Pulmonary artery endothelial cell (primary cell): ENCODE data around the gene CRIP2. TPM values are rescaled to one million over a fixed set of nuclear protein-coding genes. Genes with fewer than 3 reads are reported as not detected.

Experiments
- DNase-seq: peaks from one replicate; pipeline ENCODE4 v3.0.0-alpha.2; 2011; ENCODE audit warnings: low read depth, low spot score
- total RNA-seq: library from RNA; depleted of rRNA; stranded (reverse); fragments of >200 nt; gene quantifications from 2 replicates; pipeline ENCODE4 v1.2.3, GENCODE V29; 2014

The CRIP2 gene
- total RNA-seq, 1 donor from 2014 or later, result 183 TPM

DNA sequence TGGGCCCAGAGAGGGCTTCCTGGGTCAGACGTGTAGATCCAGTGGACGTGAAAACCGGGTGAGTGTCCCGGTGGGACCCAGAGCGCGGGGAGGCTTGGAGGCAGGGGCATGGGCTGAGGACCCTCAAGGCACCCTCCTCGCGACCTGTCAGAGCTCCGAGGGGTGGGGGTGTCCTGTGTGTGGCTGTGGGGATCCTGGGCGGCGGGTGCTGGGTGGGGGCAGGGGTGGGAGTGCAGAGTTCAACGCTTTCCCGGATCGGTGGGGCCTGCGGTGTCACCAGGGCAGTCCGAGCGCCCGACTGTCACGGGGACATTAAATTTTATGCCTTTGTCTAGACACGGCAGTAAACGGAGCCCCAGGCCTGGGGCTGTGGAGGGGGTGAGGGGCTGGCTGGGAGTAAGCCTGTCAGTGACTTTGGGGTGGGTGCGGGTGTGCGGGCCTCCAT lies 52.8 kb downstream of the CRIP2 start:
- DNase-seq, result no peak

DNA sequence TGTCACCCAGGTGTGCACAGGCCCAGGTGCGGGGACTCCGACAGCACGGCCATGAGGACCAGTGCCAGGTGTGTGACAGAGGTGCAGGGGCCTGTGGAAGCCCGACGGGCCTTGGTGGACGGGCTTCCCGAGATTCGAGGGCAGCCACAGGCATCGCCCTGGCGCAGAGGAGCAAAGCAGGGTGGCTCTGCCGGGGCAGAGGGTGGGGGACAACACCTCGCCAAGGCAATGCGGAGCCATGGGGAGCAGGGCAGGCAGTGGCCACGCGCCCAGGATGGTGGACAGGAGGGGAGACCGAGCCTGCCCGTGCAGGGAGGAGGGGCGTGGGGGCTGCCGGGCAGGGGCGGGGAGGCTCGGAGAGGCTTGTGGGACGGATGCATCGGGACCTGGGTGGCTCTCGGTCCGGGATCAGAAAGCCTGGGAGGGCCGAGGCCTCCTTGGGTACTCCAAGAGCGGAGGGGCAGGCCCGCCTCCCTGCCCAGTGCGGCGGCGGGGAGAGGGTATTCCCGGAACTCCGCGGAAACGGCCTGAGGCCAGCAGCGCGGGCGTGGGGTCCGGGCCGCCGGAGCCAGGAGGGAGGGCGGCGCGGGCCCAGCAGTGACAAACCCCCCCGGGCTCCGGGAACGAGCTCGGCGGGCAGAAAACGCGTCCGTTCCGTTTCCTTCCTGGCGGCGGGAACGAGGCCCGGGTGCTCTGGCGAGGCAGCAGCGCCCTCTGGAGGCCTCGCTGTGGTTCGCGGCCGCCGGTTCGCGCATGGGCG lies 53.4 kb downstream of the CRIP2 start:
- peak; percentile 7 for DNase-seq

DNA sequence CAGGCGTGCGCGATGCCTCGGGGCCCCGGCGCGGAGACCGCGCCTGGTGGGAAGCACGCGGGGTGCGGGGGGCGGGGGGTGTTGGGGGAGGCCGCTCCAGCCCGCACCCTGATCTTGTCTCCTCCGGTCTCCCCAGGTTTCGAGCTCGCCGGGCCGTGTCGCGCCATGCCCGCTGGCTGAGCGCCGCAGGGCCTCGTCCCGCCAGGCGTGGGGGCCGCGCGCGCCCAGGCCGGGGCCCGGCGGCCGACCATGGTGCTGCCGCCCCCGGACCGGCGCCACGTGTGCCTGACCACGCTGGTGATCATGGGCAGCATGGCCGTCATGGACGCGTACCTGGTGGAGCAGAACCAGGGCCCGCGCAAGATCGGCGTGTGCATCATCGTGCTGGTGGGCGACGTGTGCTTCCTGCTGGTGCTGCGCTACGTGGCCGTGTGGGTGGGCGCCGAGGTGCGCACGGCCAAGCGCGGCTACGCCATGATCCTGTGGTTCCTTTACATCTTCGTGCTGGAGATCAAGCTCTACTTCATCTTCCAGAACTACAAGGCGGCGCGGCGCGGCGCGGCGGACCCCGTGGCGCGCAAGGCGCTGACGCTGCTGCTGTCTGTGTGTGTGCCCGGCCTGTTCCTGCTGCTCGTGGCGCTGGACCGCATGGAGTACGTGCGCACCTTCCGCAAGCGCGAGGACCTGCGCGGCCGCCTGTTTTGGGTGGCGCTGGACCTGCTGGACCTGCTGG lies 54.1 kb downstream of the CRIP2 start:
- no peak for DNase-seq

DNA sequence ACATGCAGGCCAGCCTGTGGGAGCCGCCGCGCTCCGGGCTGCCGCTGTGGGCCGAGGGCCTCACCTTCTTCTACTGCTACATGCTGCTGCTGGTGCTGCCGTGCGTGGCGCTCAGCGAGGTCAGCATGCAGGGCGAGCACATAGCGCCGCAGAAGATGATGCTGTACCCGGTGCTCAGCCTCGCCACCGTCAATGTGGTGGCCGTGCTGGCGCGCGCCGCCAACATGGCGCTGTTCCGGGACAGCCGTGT lies 54.6 kb downstream of the CRIP2 start:
- no peak for DNase-seq

Other genes with a start within 250 kb of the CRIP2 start
- 53.8 and 90.8 TPM in 2 replicates for gene BTBD6, start 226.3 kb upstream of the CRIP2 start, total RNA-seq
- 33.1 and 36.7 TPM in 2 replicates for gene BRF1, start 173.8 kb upstream of the CRIP2 start, total RNA-seq
- gene PACS2, start 160.1 kb upstream of the CRIP2 start, total RNA-seq, result 45.8 and 52.6 TPM in 2 replicates
- 0.13 and 0.14 TPM in 2 replicates for gene TEX22, start 76.3 kb upstream of the CRIP2 start, total RNA-seq
- 44.1 and 44.2 TPM in 2 replicates for gene MTA1, start 55.0 kb upstream of the CRIP2 start, total RNA-seq
- gene CRIP1, start 12.1 kb downstream of the CRIP2 start, total RNA-seq, result 0.46 and 1.4 TPM in 2 replicates
- gene TEDC1, start 16.4 kb downstream of the CRIP2 start, total RNA-seq, result 14.2 and 25.3 TPM in 2 replicates
- 8.4 and 15.6 TPM in 2 replicates for gene TMEM121, start 51.8 kb downstream of the CRIP2 start, total RNA-seq